GM12801 (cell line): ENCODE data around the gene ITFG1.

Source experiments
- TF ChIP-seq, protein P1 (sequence below): IDR thresholded peaks from one replicate; pipeline ENCODE4 v1.5.1; 2011; ENCODE audit warnings: control low read depth; ENCODE audit not compliant: insufficient read length; ENCODE audit errors: extremely low read depth

The ITFG1 gene

GRCh38 chr16:47320546-47321310 lies 140.1 kb downstream of the ITFG1 start:
- TF ChIP-seq, protein P1, sequence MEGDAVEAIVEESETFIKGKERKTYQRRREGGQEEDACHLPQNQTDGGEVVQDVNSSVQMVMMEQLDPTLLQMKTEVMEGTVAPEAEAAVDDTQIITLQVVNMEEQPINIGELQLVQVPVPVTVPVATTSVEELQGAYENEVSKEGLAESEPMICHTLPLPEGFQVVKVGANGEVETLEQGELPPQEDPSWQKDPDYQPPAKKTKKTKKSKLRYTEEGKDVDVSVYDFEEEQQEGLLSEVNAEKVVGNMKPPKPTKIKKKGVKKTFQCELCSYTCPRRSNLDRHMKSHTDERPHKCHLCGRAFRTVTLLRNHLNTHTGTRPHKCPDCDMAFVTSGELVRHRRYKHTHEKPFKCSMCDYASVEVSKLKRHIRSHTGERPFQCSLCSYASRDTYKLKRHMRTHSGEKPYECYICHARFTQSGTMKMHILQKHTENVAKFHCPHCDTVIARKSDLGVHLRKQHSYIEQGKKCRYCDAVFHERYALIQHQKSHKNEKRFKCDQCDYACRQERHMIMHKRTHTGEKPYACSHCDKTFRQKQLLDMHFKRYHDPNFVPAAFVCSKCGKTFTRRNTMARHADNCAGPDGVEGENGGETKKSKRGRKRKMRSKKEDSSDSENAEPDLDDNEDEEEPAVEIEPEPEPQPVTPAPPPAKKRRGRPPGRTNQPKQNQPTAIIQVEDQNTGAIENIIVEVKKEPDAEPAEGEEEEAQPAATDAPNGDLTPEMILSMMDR: no peak

DNA sequence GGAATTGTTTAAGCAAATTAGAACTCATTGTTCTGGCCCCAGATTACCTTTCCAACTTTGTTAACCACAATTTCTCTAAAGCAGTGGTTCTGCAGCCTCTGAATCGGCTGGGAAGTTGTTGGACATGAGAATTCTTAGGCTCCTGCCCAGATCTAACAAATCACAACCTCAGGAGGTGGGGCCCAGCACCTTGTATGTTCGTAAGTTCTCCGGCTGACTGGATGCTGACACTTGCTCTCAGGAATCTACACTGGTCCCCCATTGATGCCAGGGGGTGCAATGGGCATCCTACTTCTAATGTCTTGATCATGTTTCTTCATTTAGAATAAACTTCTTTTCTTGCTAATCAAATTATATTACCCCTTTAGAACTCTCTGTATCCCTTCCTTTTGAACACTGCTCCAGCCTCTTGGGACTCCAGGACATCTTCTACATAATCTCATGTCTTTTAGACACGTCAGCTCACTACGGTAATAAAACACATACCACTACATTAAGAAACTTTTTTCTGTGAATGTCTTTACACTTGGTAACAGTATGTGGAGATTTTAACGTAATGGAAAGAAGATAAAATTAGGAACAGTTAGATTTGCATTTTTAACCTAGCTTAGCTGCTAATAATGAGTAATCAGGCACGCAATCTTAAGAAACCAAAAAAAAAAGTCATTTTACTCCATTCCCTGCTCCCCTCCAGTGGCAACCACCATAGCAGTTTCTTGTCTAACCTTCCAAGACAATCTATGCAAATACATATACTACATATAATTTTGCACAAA lies 143.2 kb downstream of the ITFG1 start:
- TF ChIP-seq, protein P1: no peak

DNA sequence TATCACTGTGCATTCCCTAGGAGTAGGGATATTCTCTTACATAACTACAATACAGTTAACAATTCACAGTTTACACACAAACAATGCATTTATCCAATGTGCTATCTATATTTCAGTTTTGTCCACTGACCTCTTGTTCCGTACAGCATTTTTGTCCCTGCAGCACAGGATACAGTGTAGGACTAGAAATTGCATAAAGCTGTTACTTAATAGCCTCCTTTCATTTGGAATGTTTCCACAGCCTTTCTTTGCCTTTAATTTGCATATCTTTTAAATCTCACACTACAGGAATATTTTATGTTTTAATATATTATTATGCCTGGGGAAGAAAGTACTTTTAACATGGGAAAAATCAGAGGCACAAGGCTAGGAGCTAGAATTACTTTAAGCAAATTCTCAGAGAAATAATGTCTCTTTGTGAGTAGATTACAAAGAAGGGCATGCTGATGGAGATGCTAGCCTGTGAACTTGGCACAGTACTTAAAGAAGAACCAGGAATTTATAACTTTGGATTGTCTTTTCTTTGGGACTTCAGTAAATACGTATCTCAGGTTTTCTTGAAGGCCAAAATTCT lies 144.3 kb downstream of the ITFG1 start:
- TF ChIP-seq, protein P1: no peak

DNA sequence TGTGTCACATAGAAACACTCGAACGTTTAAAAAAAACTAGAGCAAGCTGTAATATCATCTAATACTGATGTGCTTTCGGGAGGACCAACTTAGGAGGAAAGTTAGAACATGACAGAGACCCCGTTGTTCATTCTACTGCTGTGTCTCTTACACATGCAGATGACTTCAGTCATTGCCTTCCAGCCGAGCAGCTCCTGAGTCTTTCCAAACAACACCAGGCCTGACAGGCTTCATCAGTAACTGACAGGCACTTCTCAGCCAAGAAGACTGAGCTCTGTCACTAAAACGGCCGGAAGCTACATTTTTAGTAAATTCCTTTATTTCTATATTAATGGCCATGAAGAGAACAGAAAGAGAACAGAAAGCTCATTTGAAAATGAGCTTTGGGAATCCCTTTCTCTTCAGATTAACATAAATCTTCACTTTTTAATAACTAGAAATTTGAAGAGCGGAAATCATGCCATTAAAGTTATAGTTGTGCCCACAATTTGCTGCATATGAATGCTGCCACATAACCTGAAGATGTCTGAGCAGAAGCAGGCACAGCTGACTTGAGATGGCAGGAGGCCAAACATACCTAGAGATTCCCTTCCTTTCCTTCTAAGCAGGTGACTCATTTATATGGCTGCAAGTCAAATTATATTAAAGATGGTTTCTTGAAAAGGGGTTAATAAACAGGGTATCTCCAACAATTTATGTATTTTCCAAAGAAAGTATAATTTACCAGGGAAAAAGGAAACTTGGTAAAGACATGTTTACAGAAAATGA lies 148.9 kb downstream of the ITFG1 start:
- TF ChIP-seq, protein P1: no peak

GRCh38 chr16:47310792-47311211 lies 150.1 kb downstream of the ITFG1 start:
- TF ChIP-seq, protein P1: no peak

GRCh38 chr16:47309581-47310312 lies 151.1 kb downstream of the ITFG1 start:
- TF ChIP-seq, protein P1: no peak

DNA sequence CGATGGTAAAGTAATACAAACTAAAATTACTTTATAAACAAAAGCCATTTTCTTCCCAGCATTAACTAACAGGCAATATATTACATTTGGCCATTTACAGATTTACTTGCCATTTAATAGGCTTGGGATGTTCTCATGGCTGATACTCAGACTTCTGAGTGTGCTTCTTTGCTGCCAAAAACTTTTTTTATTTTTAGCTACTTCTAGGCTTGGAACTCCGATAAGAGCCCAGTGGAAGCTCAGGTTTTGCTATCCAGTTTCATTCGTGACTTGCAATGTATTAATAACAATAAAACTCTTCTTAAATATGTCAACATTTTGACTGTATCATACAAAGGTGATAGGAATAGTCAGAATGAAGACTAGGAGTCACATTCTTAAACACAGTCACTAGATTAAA lies 152.3 kb downstream of the ITFG1 start:
- TF ChIP-seq, protein P1: no peak
